Suprapubic skin (tissue), 4 donors: ENCODE results near the gene RBM39. TPM values are rescaled to one million over a fixed set of nuclear protein-coding genes. Genes with fewer than 3 reads are reported as not detected.

Source experiments
- DNase-seq, 2 donors: peaks; one replicate each; pipeline ENCODE4 v3.0.0-alpha.2; 2019; ENCODE audit warnings: low spot score in 2 of 2
- H3K27ac ChIP-seq: fragments of 200-600 bp; sonication (generic); one replicate; pipeline ENCODE4 v1.5.1; 2019
- H3K27me3 ChIP-seq: fragments of 200-600 bp; sonication (generic); one replicate; pipeline ENCODE4 v1.5.1; 2019
- H3K36me3 ChIP-seq: fragments of 200-600 bp; sonication (generic); one replicate; pipeline ENCODE4 v1.5.1; 2019
- H3K4me1 ChIP-seq: fragments of 200-600 bp; sonication (generic); one replicate; pipeline ENCODE4 v1.5.1; 2019
- H3K4me3 ChIP-seq: fragments of 200-600 bp; sonication (generic); one replicate; pipeline ENCODE4 v1.5.1; 2019; ENCODE audit warnings: mild to moderate bottlenecking
- H3K9me3 ChIP-seq: fragments of 200-600 bp; sonication (generic); one replicate; pipeline ENCODE4 v1.5.1; 2019
- EP300 ChIP-seq: sonication (generic); formaldehyde crosslinking; IDR thresholded peaks from one replicate; pipeline ENCODE4 v1.6.1; 2017; ENCODE audit warnings: antibody characterized with exemption
- POLR2A ChIP-seq, 2 donors: fragments of 450-650 bp; IDR thresholded peaks; one replicate each; pipeline ENCODE4 v1.6.1; 2017; ENCODE audit warnings: antibody characterized with exemption in 2 of 2, mild to moderate bottlenecking in 2 of 2, moderate library complexity in 2 of 2
- POLR2AphosphoS5 ChIP-seq, 3 donors: sonication (generic); formaldehyde crosslinking; IDR thresholded peaks; one replicate each; pipeline ENCODE4 v1.6.1; 2017; ENCODE audit warnings: antibody characterized with exemption in 3 of 3
- WGBS: methylation state at CpG from one replicate; pipeline ENCODE4 v1.1.5; 2018; 5-methylcytosine and 5-hydroxymethylcytosine counted together
- total RNA-seq, 4 donors: library from RNA; depleted of rRNA; stranded (reverse); fragments of >200 nt; gene quantifications; one replicate each; pipeline ENCODE4 v1.1.0, GENCODE V29; 2016
- TF ChIP-seq, protein P1 (sequence below), 2 donors: fragments of 200-600 bp in 1 of 2; fragments of 450-650 bp in 1 of 2; sonication (generic) in 1 of 2; IDR thresholded peaks; one replicate each; pipeline ENCODE4 v1.5.1; 2016 to 2019; ENCODE audit warnings: antibody characterized with exemption in 2 of 2, mild to moderate bottlenecking in 1 of 2, moderate library complexity in 1 of 2

The RBM39 gene
- total RNA-seq, 4 donors from 2014 or later: 245 to 599 (median 258) TPM

DNA sequence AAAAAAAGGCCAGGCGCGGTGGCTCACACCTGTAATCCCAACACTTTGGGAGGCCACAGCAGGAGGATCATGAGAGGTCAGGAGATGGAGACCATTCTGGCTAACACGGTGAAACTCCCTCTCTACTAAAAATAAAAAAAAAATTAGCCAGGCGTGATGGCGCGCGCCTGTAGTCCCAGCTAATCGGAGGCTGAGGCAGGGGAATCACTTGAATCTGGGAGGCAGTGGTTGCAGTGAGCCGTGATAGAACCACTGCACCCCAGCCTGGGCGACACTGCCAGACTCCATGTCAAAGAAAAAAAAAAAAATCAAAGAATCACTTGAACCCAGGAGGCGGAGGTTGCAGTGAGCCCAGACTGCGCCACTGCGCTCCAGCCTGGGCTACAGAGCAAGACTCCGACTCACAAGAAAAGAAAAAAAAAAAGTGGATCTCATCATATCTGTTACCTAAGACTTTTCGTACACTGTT lies 4.2 kb downstream of the RBM39 start:
- Histone ChIP-seq H3K36me3 (peaks cover 75% of the 10 kb centered on the region), H3K27me3 (no peaks in the 10 kb centered on the region), H3K27ac (no peak overlapping the region), H3K4me3 (peak overlapping the region; percentile 86), H3K4me1 (peaks cover 72% of the 10 kb centered on the region), H3K9me3 (no peaks in the 10 kb centered on the region)
- 93% methylated on average over 15 of the region's 15 CpGs for WGBS
- no peak for TF ChIP-seq POLR2AphosphoS5 (IDR thresholded peaks at IDR 0.05)
- no peak for DNase-seq

DNA sequence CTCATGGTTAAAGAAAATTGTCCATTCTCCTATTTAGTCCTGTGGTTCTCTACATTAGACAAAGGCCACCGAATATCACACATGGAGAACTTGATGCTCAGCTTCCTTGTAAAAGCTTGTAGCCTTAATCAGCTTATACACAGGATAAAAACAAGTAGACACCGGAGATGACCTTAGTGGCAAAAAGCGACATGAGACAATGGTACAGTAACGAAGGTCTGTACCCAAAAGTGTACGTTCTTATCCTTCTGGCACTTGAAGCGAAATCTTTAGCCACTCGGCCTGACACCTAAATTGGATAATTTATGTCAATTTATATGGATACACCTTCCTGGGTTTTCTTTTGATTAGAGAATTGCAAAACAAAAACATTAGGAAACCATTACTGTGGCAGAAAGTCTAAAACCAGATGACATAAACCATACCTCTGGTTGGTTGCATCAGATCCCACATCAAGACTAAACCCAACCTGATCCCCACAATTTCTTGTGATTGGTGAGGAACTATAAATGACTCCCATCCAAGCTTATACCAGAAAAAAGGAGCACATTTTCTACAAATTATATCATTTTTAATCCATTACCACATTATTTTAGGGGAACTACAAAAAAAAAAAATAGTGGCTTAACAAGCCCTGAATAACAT lies 6.1 kb downstream of the RBM39 start:
- Histone ChIP-seq H3K27ac (no peak overlapping the region), H3K36me3 (peaks cover 94% of the 10 kb centered on the region), H3K4me1 (peaks cover 88% of the 10 kb centered on the region), H3K9me3 (no peaks in the 10 kb centered on the region), H3K4me3 (no peak overlapping the region), H3K27me3 (no peaks in the 10 kb centered on the region)
- no peak for TF ChIP-seq POLR2AphosphoS5 (IDR thresholded peaks at IDR 0.05)
- no peak for TF ChIP-seq POLR2A (IDR thresholded peaks at IDR 0.05)
- TF ChIP-seq, protein P1, sequence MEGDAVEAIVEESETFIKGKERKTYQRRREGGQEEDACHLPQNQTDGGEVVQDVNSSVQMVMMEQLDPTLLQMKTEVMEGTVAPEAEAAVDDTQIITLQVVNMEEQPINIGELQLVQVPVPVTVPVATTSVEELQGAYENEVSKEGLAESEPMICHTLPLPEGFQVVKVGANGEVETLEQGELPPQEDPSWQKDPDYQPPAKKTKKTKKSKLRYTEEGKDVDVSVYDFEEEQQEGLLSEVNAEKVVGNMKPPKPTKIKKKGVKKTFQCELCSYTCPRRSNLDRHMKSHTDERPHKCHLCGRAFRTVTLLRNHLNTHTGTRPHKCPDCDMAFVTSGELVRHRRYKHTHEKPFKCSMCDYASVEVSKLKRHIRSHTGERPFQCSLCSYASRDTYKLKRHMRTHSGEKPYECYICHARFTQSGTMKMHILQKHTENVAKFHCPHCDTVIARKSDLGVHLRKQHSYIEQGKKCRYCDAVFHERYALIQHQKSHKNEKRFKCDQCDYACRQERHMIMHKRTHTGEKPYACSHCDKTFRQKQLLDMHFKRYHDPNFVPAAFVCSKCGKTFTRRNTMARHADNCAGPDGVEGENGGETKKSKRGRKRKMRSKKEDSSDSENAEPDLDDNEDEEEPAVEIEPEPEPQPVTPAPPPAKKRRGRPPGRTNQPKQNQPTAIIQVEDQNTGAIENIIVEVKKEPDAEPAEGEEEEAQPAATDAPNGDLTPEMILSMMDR (IDR thresholded peaks at IDR 0.05): no peak
- TF ChIP-seq EP300: no peak
- 47% methylated on average over 7 of the region's 7 CpGs for WGBS
- DNase-seq: no peak

DNA sequence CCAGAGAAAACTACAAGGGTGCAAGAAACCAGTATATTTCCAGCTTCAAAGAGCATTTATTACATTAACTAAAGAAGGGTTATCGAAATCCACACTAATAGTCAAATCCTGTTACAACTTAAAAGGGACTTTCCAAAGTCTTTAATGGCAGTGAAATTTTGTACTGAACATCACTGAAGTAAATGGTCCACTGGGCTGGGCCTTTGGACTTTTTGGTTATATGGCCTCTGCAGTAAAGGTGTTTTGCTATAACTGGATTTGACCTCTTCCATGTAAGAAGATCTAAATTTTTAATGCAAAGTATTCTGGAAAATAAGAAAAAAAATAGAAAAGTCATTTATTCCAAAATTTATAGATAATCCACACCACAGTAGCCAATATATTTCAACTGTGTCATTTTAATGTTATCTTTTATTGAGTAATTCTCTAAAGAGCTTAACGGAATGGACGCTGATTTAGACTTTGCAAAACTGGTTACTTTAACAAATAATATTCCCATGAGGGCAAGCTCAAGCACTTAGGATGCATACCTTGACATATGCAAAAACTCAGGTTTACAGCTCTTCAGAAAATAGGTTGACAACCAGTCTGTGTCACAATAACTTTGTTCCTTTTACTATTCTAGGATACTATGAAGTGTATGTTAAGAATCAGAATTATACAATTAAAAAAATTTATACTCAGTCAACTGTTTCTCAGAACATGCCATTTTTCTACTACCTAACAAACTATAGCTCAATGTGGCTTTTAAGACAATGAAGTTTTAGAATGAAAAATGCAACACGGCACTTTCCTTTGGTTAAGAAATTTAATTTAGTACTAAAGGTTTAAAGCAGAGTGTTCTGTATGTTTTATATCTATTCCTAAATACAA lies 7.0 kb downstream of the RBM39 start:
- peaks cover 90% of the 10 kb centered on the region for H3K4me1 ChIP-seq
- no peak for DNase-seq
- TF ChIP-seq POLR2A (IDR thresholded peaks at IDR 0.05) (no peak), POLR2AphosphoS5 (IDR thresholded peaks at IDR 0.05) (no peak), EP300 (no peak)
- TF ChIP-seq, protein P1 (IDR thresholded peaks at IDR 0.05): no peak
- no peak overlapping the region for H3K4me3 ChIP-seq
- WGBS: 63% methylated on average over 4 of the region's 4 CpGs
- H3K27me3 ChIP-seq: no peaks in the 10 kb centered on the region
- no peaks in the 10 kb centered on the region for H3K9me3 ChIP-seq
- H3K27ac ChIP-seq: no peak overlapping the region
- H3K36me3 ChIP-seq: peaks cover 96% of the 10 kb centered on the region

DNA sequence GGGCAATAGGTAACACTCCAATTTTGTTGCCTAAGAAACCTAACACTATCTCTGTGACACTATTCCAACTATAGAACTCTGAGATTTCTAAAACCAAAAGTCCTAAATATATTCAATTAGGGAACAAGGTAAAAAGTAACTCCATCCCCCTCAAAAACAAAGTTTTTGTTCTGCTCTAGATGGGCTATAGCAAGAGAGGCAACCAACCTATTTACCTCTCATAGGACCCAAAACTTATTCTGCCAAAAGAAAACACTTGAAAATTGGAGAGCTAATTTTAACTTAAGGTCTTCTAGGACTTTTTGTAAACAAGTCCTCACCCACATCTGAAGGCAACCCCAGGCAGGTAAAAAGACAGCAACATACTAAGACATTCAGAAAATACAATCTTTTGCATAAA lies 7.7 kb downstream of the RBM39 start:
- Histone ChIP-seq H3K27me3 (no peaks in the 10 kb centered on the region), H3K27ac (no peak overlapping the region), H3K9me3 (no peaks in the 10 kb centered on the region), H3K4me3 (no peak overlapping the region), H3K36me3 (peaks cover 97% of the 10 kb centered on the region), H3K4me1 (peaks cover 88% of the 10 kb centered on the region)
- DNase-seq: no peak
- TF ChIP-seq, protein P1 (IDR thresholded peaks at IDR 0.05): no peak
- TF ChIP-seq POLR2A (IDR thresholded peaks at IDR 0.05) (no peak), POLR2AphosphoS5 (IDR thresholded peaks at IDR 0.05) (no peak), EP300 (no peak)

DNA sequence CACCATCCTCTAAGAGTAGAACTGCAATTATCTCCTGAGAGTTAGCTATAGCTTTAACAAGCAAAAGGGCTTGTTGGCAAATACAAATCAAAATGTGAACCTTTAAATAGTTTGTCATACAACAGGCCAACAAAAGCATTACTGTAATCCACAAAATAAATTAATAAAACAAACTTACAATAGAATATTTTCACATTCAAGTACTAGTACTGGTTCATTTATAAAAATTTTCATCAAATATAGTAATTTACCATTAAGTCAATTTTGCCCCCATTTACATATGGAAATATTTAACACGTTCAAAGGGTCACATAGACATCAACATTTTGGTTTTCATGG lies 9.4 kb downstream of the RBM39 start:
- WGBS: 38% methylated on average over 1 of the region's 1 CpG
- Histone ChIP-seq H3K4me1 (peaks cover 71% of the 10 kb centered on the region), H3K36me3 (peaks cover 97% of the 10 kb centered on the region), H3K4me3 (no peak overlapping the region), H3K9me3 (no peaks in the 10 kb centered on the region), H3K27ac (no peak overlapping the region), H3K27me3 (no peaks in the 10 kb centered on the region)
- TF ChIP-seq, protein P1 (IDR thresholded peaks at IDR 0.05): no peak
- no peak for TF ChIP-seq POLR2A (IDR thresholded peaks at IDR 0.05)
- no peak for TF ChIP-seq POLR2AphosphoS5 (IDR thresholded peaks at IDR 0.05)
- no peak for TF ChIP-seq EP300
- DNase-seq: no peak
